H1 (cell line): ENCODE data around the gene FHIT. TPM values are rescaled to one million over a fixed set of nuclear protein-coding genes. Genes with fewer than 3 reads are reported as not detected.

ENCODE experiments used
- CTCF ChIA-PET: fragments of 300-600 bp; sonication (Branson Sonifier 250); formaldehyde crosslinking; loops from one replicate; lab custom pipeline; 2021; ENCODE audit not compliant: partially characterized antibody; lab: Charles Lee
- POLR2A ChIA-PET: fragments of 300-600 bp; sonication (Branson Sonifier 250); formaldehyde crosslinking; loops from one replicate; lab custom pipeline; 2021; ENCODE audit warnings: inconsistent platforms; ENCODE audit not compliant: partially characterized antibody; lab: Charles Lee
- DNase-seq, 2 experiments: peaks; one replicate each; pipeline versions ENCODE4 v3.0.0 to v3.0.0-alpha.2; 2010 to 2022; ENCODE audit warnings: low spot score in 2 of 2, low read depth in 1 of 2, mixed read lengths in 1 of 2
- FAIRE-seq: peaks from 2 replicates; lab custom pipeline; 2011; peaks lifted over from hg19 to GRCh38; lab: Jason Lieb, UNC
- H2AFZ ChIP-seq: 2 replicates; pipeline ENCODE4 v1.8.1; 2012; ENCODE audit warnings: low read length, inconsistent platforms
- H2AK5ac ChIP-seq: 2 replicates; pipeline ENCODE4 v1.6.1; 2013; ENCODE audit warnings: low read depth, low read length
- H2BK120ac ChIP-seq: replicated peaks from 2 replicates; pipeline ENCODE3; 2013; ENCODE audit warnings: low read depth, low read length, inconsistent platforms
- H2BK12ac ChIP-seq: 2 replicates; pipeline ENCODE4 v1.6.1; 2013; ENCODE audit warnings: low read depth, low read length
- H2BK15ac ChIP-seq: 2 replicates; pipeline ENCODE4 v1.6.1; 2013; ENCODE audit warnings: low read length
- H2BK20ac ChIP-seq: 2 replicates; pipeline ENCODE4 v1.6.1; 2013; ENCODE audit warnings: low read length
- H2BK5ac ChIP-seq: 2 replicates; pipeline ENCODE4 v1.6.1; 2013; ENCODE audit warnings: low read depth, low read length
- H3K14ac ChIP-seq: 2 replicates; pipeline ENCODE4 v1.6.1; 2013; ENCODE audit warnings: inconsistent platforms; ENCODE audit not compliant: insufficient read length
- H3K18ac ChIP-seq: 2 replicates; pipeline ENCODE4 v1.6.1; 2013; ENCODE audit warnings: low read length; ENCODE audit errors: extremely low read depth
- H3K23ac ChIP-seq: 2 replicates; pipeline ENCODE4 v1.6.1; 2013; ENCODE audit warnings: inconsistent platforms; ENCODE audit not compliant: insufficient read length
- H3K23me2 ChIP-seq: 2 replicates; pipeline ENCODE4 v1.6.1; 2013; ENCODE audit warnings: low read depth, low read length
- H3K27ac ChIP-seq: 2 replicates; pipeline ENCODE4 v1.6.1; 2011; ENCODE audit warnings: low read depth, low read length, inconsistent platforms
- H3K27me3 ChIP-seq, 4 experiments: replicated peaks in 1 of 4; 1 replicate in 1 of 4; 2 replicates in 3 of 4; pipeline versions ENCODE4 v1.6.1 to v1.8.1; 2011 to 2013; ENCODE audit warnings: low read length in 3 of 4, mild to moderate bottlenecking in 3 of 4, inconsistent platforms in 2 of 4, mixed read lengths in 2 of 4, moderate library complexity in 1 of 4; ENCODE audit not compliant: control insufficient read depth in 3 of 4, insufficient read depth in 3 of 4; ENCODE audit errors: extremely low read depth in 1 of 4
- H3K36me3 ChIP-seq, 4 experiments: 2 replicates each; pipeline versions ENCODE4 v1.6.1 to v1.8.1; 2011 to 2013; ENCODE audit warnings: mild to moderate bottlenecking in 4 of 4, low read length in 3 of 4, moderate library complexity in 2 of 4, control low read depth in 1 of 4, inconsistent platforms in 1 of 4; ENCODE audit not compliant: insufficient read depth in 4 of 4, control insufficient read depth in 2 of 4
- H3K4ac ChIP-seq: replicated peaks from 2 replicates; pipeline ENCODE3; 2013; ENCODE audit warnings: low read length, low read depth, mixed read lengths, inconsistent platforms; ENCODE audit not compliant: insufficient read length
- H3K4me1 ChIP-seq, 4 experiments: replicated peaks in 1 of 4; 1 replicate in 1 of 4; 2 replicates in 3 of 4; pipeline versions ENCODE4 v1.6.1 to v1.8.1; 2011 to 2013; ENCODE audit warnings: low read length in 3 of 4, inconsistent platforms in 2 of 4, mixed read lengths in 1 of 4; ENCODE audit not compliant: insufficient read depth in 4 of 4, control insufficient read depth in 3 of 4
- H3K4me2 ChIP-seq, 2 experiments: 2 replicates each; pipeline versions ENCODE4 v1.6.1 to v1.8.1; 2011 to 2013; ENCODE audit warnings: low read depth in 2 of 2, low read length in 2 of 2, control low read depth in 1 of 2, inconsistent platforms in 1 of 2, mild to moderate bottlenecking in 1 of 2; ENCODE audit not compliant: insufficient read depth in 1 of 2
- H3K4me3 ChIP-seq, 4 experiments: fragments of 200-600, 300-600 bp in 1 of 4; sonication (generic), shearing (Covaris generic), sonication (Bioruptor Twin) in 1 of 4; 2 replicates each; pipeline versions ENCODE4 v1.5.1 to v1.8.1; 2011 to 2016; ENCODE audit warnings: low read length in 4 of 4, low read depth in 3 of 4, control low read depth in 2 of 4, inconsistent platforms in 2 of 4, mild to moderate bottlenecking in 2 of 4, mixed read lengths in 1 of 4, moderate library complexity in 1 of 4; ENCODE audit not compliant: insufficient read depth in 2 of 4; ENCODE audit errors: extremely low read depth in 1 of 4
- H3K56ac ChIP-seq: replicated peaks from 2 replicates; pipeline ENCODE3; 2013; ENCODE audit warnings: low read depth, mild to moderate bottlenecking, mixed read lengths, low read length, inconsistent platforms; ENCODE audit not compliant: insufficient read length
- H3K79me1 ChIP-seq: 2 replicates; pipeline ENCODE4 v1.6.1; 2013; ENCODE audit warnings: low read depth, low read length, control low read depth
- H3K79me2 ChIP-seq, 2 experiments: 2 replicates each; pipeline versions ENCODE4 v1.6.1 to v1.8.1; 2012 to 2013; ENCODE audit warnings: low read length in 2 of 2, mild to moderate bottlenecking in 2 of 2, inconsistent platforms in 1 of 2; ENCODE audit not compliant: insufficient read depth in 2 of 2, control insufficient read depth in 1 of 2
- H3K9ac ChIP-seq, 4 experiments: replicated peaks in 1 of 4; 1 replicate in 1 of 4; 2 replicates in 3 of 4; pipeline versions ENCODE4 v1.6.1 to v1.8.1; 2011 to 2013; ENCODE audit warnings: low read depth in 3 of 4, low read length in 3 of 4, control low read depth in 2 of 4, mild to moderate bottlenecking in 2 of 4, moderate library complexity in 2 of 4, inconsistent platforms in 1 of 4; ENCODE audit errors: extremely low read depth in 1 of 4
- H3K9me3 ChIP-seq, 2 experiments: 2 replicates each; pipeline versions ENCODE4 v1.6.1 to v1.8.1; 2012 to 2013; ENCODE audit warnings: mild to moderate bottlenecking in 2 of 2, moderate library complexity in 2 of 2, control low read depth in 1 of 2, inconsistent platforms in 1 of 2, low read depth in 1 of 2, low read length in 1 of 2, mixed read lengths in 1 of 2; ENCODE audit not compliant: insufficient read depth in 2 of 2
- H4K20me1 ChIP-seq, 2 experiments: replicated peaks in 1 of 2; 2 replicates each; pipeline versions ENCODE3 to v1.8.1; 2011 to 2013; ENCODE audit warnings: inconsistent platforms in 2 of 2, low read length in 2 of 2, mild to moderate bottlenecking in 1 of 2; ENCODE audit not compliant: insufficient read depth in 2 of 2, control insufficient read depth in 1 of 2
- H4K5ac ChIP-seq: 2 replicates; pipeline ENCODE4 v1.6.1; 2013; ENCODE audit warnings: low read length, low read depth, mixed read lengths, inconsistent platforms; ENCODE audit not compliant: insufficient read length
- H4K8ac ChIP-seq: 2 replicates; pipeline ENCODE4 v1.8.0; 2013; ENCODE audit warnings: mild to moderate bottlenecking, moderate library complexity, low read length, inconsistent platforms; ENCODE audit not compliant: insufficient read depth; ENCODE audit errors: extremely low read depth
- H4K91ac ChIP-seq: replicated peaks from 2 replicates; pipeline ENCODE3; 2013; ENCODE audit warnings: low read length, mixed read lengths, inconsistent platforms; ENCODE audit not compliant: insufficient read length
- CREB1 ChIP-seq: IDR thresholded peaks from 2 replicates; pipeline ENCODE4 v1.6.1; 2012; ENCODE audit warnings: inconsistent platforms
- EP300 ChIP-seq, 2 experiments: IDR thresholded peaks; 1 replicate in 1 of 2; 2 replicates in 1 of 2; pipeline ENCODE4 v1.6.1; 2011 to 2012; ENCODE audit warnings: low read depth in 2 of 2, low read length in 2 of 2, mild to moderate bottlenecking in 2 of 2, borderline replicate concordance in 1 of 2, inconsistent platforms in 1 of 2, moderate library complexity in 1 of 2
- HDAC2 ChIP-seq, 2 experiments: fragments of 300-600 bp in 1 of 2; sonication (generic) in 1 of 2; IDR thresholded peaks; 2 replicates each; pipeline ENCODE4 v1.6.1; 2011 to 2012; ENCODE audit warnings: low read depth in 2 of 2, low read length in 2 of 2, mild to moderate bottlenecking in 2 of 2, moderate library complexity in 2 of 2, borderline replicate concordance in 1 of 2, inconsistent platforms in 1 of 2
- KDM4A ChIP-seq: IDR thresholded peaks from one replicate; pipeline ENCODE4 v1.7.1; 2012; ENCODE audit warnings: low read depth, mild to moderate bottlenecking, moderate library complexity, low read length, inconsistent platforms; ENCODE audit not compliant: severe bottlenecking
- NRF1 ChIP-seq: IDR thresholded peaks from 2 replicates; pipeline ENCODE4 v1.6.1; 2011; ENCODE audit warnings: mild to moderate bottlenecking, low read depth, low read length, improper control_type of control experiment
- RXRA ChIP-seq: IDR thresholded peaks from 2 replicates; pipeline ENCODE4 v1.6.1; 2011; ENCODE audit warnings: low read depth, mild to moderate bottlenecking, low read length, moderate library complexity; ENCODE audit not compliant: insufficient read depth
- SAP30 ChIP-seq: fragments of 300-600 bp; sonication (generic); IDR thresholded peaks from 2 replicates; pipeline ENCODE4 v1.7.1; 2012; ENCODE audit warnings: low read length, moderate library complexity, mild to moderate bottlenecking, inconsistent platforms; ENCODE audit not compliant: insufficient read depth, insufficient replicate concordance
- TAF7 ChIP-seq: optimal IDR thresholded peaks from 2 replicates; pipeline ENCODE3; 2011; ENCODE audit warnings: low read depth, mild to moderate bottlenecking, inconsistent platforms, low read length, moderate library complexity, borderline replicate concordance
- WGBS, 2 experiments: shearing (Covaris generic) in 1 of 2; methylation state at CpG; one replicate each; pipeline versions ENCODE4 v1.1.6 to v1.1.7; 2013 to 2015; ENCODE audit warnings: low lambda C conversion rate in 2 of 2, mixed read lengths in 2 of 2, inconsistent platforms in 1 of 2, low coverage in 1 of 2, missing lambda C conversion rate in 1 of 2; ENCODE audit not compliant: insufficient replicate concordance in 2 of 2, insufficient coverage in 1 of 2, insufficient read length in 1 of 2; ENCODE audit errors: extremely low coverage in 1 of 2, missing lambda C conversion rate in 1 of 2; 5-methylcytosine and 5-hydroxymethylcytosine counted together
- polyA plus RNA-seq, 7 experiments: library from polyadenylated mRNA; depleted of rRNA in 3 of 7; stranded (reverse) in 5 of 7; unstranded in 2 of 7; fragments of >200 nt in 5 of 7; fragments of 200-250 nt in 2 of 7; gene quantifications; 1 replicate in 5 of 7; 2 replicates in 1 of 7; 4 replicates in 1 of 7; pipeline versions ENCODE4 v1.2.1 to v1.2.3, GENCODE V29; 2011 to 2013; ENCODE audit warnings: missing spikeins in 2 of 7, mixed read lengths in 2 of 7
- total RNA-seq: library from RNA; stranded (reverse); fragmentation: NEBNext Ultra II Directional; extraction: Animal tissue kit (Norgen Biotek cat#: 25700); gene quantifications from 2 replicates; pipeline ENCODE4 v1.2.1, GENCODE V29; 2021
- TF ChIP-seq, protein P1 (sequence below): IDR thresholded peaks from 2 replicates; pipeline ENCODE4 v1.6.1; 2012; ENCODE audit warnings: inconsistent platforms
- TF ChIP-seq, protein P2 (sequence below), 3 experiments: IDR thresholded peaks; 1 replicate in 2 of 3; 2 replicates in 1 of 3; pipeline versions ENCODE4 v1.5.1 to v1.6.1; 2011; ENCODE audit warnings: low read length in 3 of 3, mild to moderate bottlenecking in 3 of 3, inconsistent platforms in 2 of 3, low read depth in 1 of 3, moderate library complexity in 1 of 3; ENCODE audit not compliant: insufficient read depth in 1 of 3; ENCODE audit errors: control extremely low read depth in 1 of 3

Gene FHIT
- total and polyA plus RNA-seq, 2 of the 8 experiments (the other 6 are each of a cell fraction or from before 2014, with no cell fraction given): 1.2 to 3.2 TPM

- FAIRE-seq: no peak
- Histone ChIP-seq H2BK20ac (no peak overlapping the region), H3K56ac (no peak overlapping the region), H3K9me3 (0 out of 4 replicates have a peak, but pooled peaks cover 0 to 3% of the 10 kb centered on the region in 2 experiments), H3K79me2 (no peaks in the 10 kb centered on the region), H2BK12ac (no peak overlapping the region), H4K5ac (no peak overlapping the region), H3K14ac (no peak overlapping the region), H2BK15ac (no peak overlapping the region), H2AK5ac (no peak overlapping the region), H3K36me3 (no peaks in the 10 kb centered on the region), H2BK5ac (no peak overlapping the region), H3K23me2 (no peaks in the 10 kb centered on the region), H2BK120ac (no peak overlapping the region), H3K27ac (no peak overlapping the region), H3K27me3 (0 out of 7 replicates have a peak, but pooled peaks cover 0 to 3% (median 0%) of the 10 kb centered on the region in 4 experiments), H3K9ac (no peak overlapping the region), H3K4me3 (no peak overlapping the region), H3K4me1 (no peaks in the 10 kb centered on the region), H3K23ac (no peak overlapping the region), H3K18ac (no peak overlapping the region), H3K4me2 (no peak overlapping the region), H2AFZ (no peak overlapping the region), H3K4ac (no peak overlapping the region), H4K8ac (no peak overlapping the region), H4K20me1 (no peaks in the 10 kb centered on the region), H4K91ac (no peak overlapping the region), H3K79me1 (no peaks in the 10 kb centered on the region)
- 82% methylated on average over 1 of the region's 1 CpG; no CpG with 5 or more reads in 1 of the 2 experiments for WGBS, 2 experiments
- POLR2A ChIA-PET: no interaction called here
- CTCF ChIA-PET: interaction anchor here (0.6 kb wide), 1 partner anchor 627 kb away, joined by 3 read pairs; no protein-coding TSS in a partner anchor
- DNase-seq: no peak
- TF ChIP-seq NRF1 (no peak), HDAC2 (IDR thresholded peaks at IDR 0.05; ENCODE audit: borderline replicate concordance in 1 of 2, low read depth in 2 of 2, low read length in 2 of 2) (no peak), TAF7 (no peak), RXRA (no peak), SAP30 (no peak), EP300 (IDR thresholded peaks at IDR 0.05; ENCODE audit: borderline replicate concordance in 1 of 2, low read depth in 2 of 2, low read length in 2 of 2) (no peak), KDM4A (no peak), CREB1 (no peak)
- TF ChIP-seq, protein P1, sequence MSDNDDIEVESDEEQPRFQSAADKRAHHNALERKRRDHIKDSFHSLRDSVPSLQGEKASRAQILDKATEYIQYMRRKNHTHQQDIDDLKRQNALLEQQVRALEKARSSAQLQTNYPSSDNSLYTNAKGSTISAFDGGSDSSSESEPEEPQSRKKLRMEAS: no peak
- TF ChIP-seq, protein P2, sequence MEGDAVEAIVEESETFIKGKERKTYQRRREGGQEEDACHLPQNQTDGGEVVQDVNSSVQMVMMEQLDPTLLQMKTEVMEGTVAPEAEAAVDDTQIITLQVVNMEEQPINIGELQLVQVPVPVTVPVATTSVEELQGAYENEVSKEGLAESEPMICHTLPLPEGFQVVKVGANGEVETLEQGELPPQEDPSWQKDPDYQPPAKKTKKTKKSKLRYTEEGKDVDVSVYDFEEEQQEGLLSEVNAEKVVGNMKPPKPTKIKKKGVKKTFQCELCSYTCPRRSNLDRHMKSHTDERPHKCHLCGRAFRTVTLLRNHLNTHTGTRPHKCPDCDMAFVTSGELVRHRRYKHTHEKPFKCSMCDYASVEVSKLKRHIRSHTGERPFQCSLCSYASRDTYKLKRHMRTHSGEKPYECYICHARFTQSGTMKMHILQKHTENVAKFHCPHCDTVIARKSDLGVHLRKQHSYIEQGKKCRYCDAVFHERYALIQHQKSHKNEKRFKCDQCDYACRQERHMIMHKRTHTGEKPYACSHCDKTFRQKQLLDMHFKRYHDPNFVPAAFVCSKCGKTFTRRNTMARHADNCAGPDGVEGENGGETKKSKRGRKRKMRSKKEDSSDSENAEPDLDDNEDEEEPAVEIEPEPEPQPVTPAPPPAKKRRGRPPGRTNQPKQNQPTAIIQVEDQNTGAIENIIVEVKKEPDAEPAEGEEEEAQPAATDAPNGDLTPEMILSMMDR (IDR thresholded peaks at IDR 0.05; ENCODE audit: control extremely low read depth in 1 of 3, insufficient read depth in 1 of 3, low read depth in 1 of 3, low read length in 3 of 3): no peak
Measured at GRCh38 chr3:59710554-59710953, 1540.7 kb downstream of the FHIT start.
